Hindlimb muscle (tissue), 1 donor: Measurements from ENCODE around the gene KRTAP20-3. TPM values are rescaled to one million over a fixed set of nuclear protein-coding genes. Genes with fewer than 3 reads are reported as not detected.

Source experiments
- DNase-seq: peaks from one replicate; pipeline ENCODE4 v3.0.0-alpha.2; 2013
- polyA plus RNA-seq: library from polyadenylated mRNA; unstranded; fragments of 120-200 nt; gene quantifications from one replicate; pipeline ENCODE4 v1.2.1, GENCODE V29; 2013; ENCODE audit not compliant: insufficient read length

Gene KRTAP20-3
- polyA plus RNA-seq, 1 donor: not detected

- DNase-seq: no peak
Observed at GRCh38 chr21:30684506-30684905, 41.8 kb downstream of the KRTAP20-3 start.

GRCh38 chr21:30689822-30690221 lies 47.2 kb downstream of the KRTAP20-3 start:
- DNase-seq: no peak

Other genes with a start within 250 kb of the KRTAP20-3 start
- not detected for gene KRTAP13-1, start 246.8 kb upstream of the KRTAP20-3 start, polyA plus RNA-seq
- gene KRTAP13-3, start 216.9 kb upstream of the KRTAP20-3 start, polyA plus RNA-seq: not detected
- gene KRTAP13-4, start 212.6 kb upstream of the KRTAP20-3 start, polyA plus RNA-seq: not detected
- gene KRTAP15-1, start 202.6 kb upstream of the KRTAP20-3 start, polyA plus RNA-seq: not detected
- not detected for gene KRTAP19-1, start 162.5 kb upstream of the KRTAP20-3 start, polyA plus RNA-seq
- gene KRTAP19-2, start 155.4 kb upstream of the KRTAP20-3 start, polyA plus RNA-seq: not detected
- not detected for gene KRTAP19-3, start 150.9 kb upstream of the KRTAP20-3 start, polyA plus RNA-seq
- not detected for gene KRTAP19-4, start 145.7 kb upstream of the KRTAP20-3 start, polyA plus RNA-seq
- gene KRTAP19-5, start 140.7 kb upstream of the KRTAP20-3 start, polyA plus RNA-seq: not detected
- gene KRTAP19-6, start 101.0 kb upstream of the KRTAP20-3 start, polyA plus RNA-seq: not detected
- not detected for gene KRTAP19-7, start 81.5 kb upstream of the KRTAP20-3 start, polyA plus RNA-seq
- gene KRTAP22-2, start 52.5 kb upstream of the KRTAP20-3 start, polyA plus RNA-seq: not detected
- gene KRTAP6-3, start 50.4 kb upstream of the KRTAP20-3 start, polyA plus RNA-seq: not detected
- gene KRTAP6-2, start 44.0 kb upstream of the KRTAP20-3 start, polyA plus RNA-seq: not detected
- gene KRTAP22-1, start 41.8 kb upstream of the KRTAP20-3 start, polyA plus RNA-seq: not detected
- not detected for gene KRTAP6-1, start 28.9 kb upstream of the KRTAP20-3 start, polyA plus RNA-seq
- gene KRTAP20-1, start 26.4 kb upstream of the KRTAP20-3 start, polyA plus RNA-seq: not detected
- not detected for gene KRTAP20-4, start 22.2 kb upstream of the KRTAP20-3 start, polyA plus RNA-seq
- gene KRTAP20-2, start 7.7 kb upstream of the KRTAP20-3 start, polyA plus RNA-seq: not detected
- not detected for gene KRTAP21-3, start 75.9 kb downstream of the KRTAP20-3 start, polyA plus RNA-seq
- not detected for gene KRTAP21-2, start 104.4 kb downstream of the KRTAP20-3 start, polyA plus RNA-seq
- gene KRTAP21-1, start 112.6 kb downstream of the KRTAP20-3 start, polyA plus RNA-seq: not detected
- not detected for gene KRTAP8-1, start 170.4 kb downstream of the KRTAP20-3 start, polyA plus RNA-seq
- not detected for gene KRTAP7-1, start 186.9 kb downstream of the KRTAP20-3 start, polyA plus RNA-seq
- gene KRTAP11-1, start 238.7 kb downstream of the KRTAP20-3 start, polyA plus RNA-seq: not detected